ENCODE measurements around the gene FBXW8.

The FBXW8 gene

GRCh38 chr12:116916714-116917114, 6.0 kb downstream of the FBXW8 start (continued):
- no peak for TF ChIP-seq ZBTB49 (tag by site-specific recombination; IDR thresholded peaks at IDR 0.05; ENCODE audit: low read depth)
- TF ChIP-seq ZNF704 (tag by site-specific recombination; IDR thresholded peaks at IDR 0.05): no peak
- TF ChIP-seq ZNF391 (tag by site-specific recombination; IDR thresholded peaks at IDR 0.05; ENCODE audit: borderline replicate concordance, low read depth): peak; percentile 90; the same call in 1 of the 2 replicates
- TF ChIP-seq ZNF585B (tag by site-specific recombination; IDR thresholded peaks at IDR 0.05): no peak
- peak; percentile 77 for TF ChIP-seq EGR2 (tag by site-specific recombination; IDR thresholded peaks at IDR 0.05; ENCODE audit: low read depth)
- no peak for TF ChIP-seq PRDM6 (tag by site-specific recombination; IDR thresholded peaks at IDR 0.05)
- TF ChIP-seq ZNF518A (tag by site-specific recombination; conservative IDR thresholded peaks at IDR 0.05; ENCODE audit: low read depth): peak; percentile 48
- TF ChIP-seq ZNF529 (tag by site-specific recombination; IDR thresholded peaks at IDR 0.05; ENCODE audit: insufficient replicate concordance): no peak
- no peak for TF ChIP-seq ZNF341 (tag by site-specific recombination; IDR thresholded peaks at IDR 0.05; ENCODE audit: low read depth)
- peak; percentile 94 for TF ChIP-seq ZNF2 (tag by site-specific recombination; IDR thresholded peaks at IDR 0.05)
- peak; percentile 89 for TF ChIP-seq KLF10 (tag by site-specific recombination; IDR thresholded peaks at IDR 0.05)
- peak; percentile 99 for TF ChIP-seq ZFP37 (tag by site-specific recombination; IDR thresholded peaks at IDR 0.05)
- peak; percentile 25; the same call in 1 of the 2 replicates for TF ChIP-seq REST (tag by site-specific recombination; IDR thresholded peaks at IDR 0.05)
- peak; percentile 72; the same call in 1 of the 2 replicates for TF ChIP-seq GFI1B (tag by site-specific recombination; IDR thresholded peaks at IDR 0.05)
- TF ChIP-seq MZF1 (tag by site-specific recombination; IDR thresholded peaks at IDR 0.05; ENCODE audit: borderline replicate concordance): no peak; the same call in 1 of the 2 replicates
- TF ChIP-seq ZNF366 (tag by site-specific recombination; conservative IDR thresholded peaks at IDR 0.05): peak; percentile 75
- TF ChIP-seq ZNF580 (tag by site-specific recombination; IDR thresholded peaks at IDR 0.05): peak; percentile 97
- TF ChIP-seq ZNF433 (tag by site-specific recombination; IDR thresholded peaks at IDR 0.05; ENCODE audit: low read depth): no peak
- TF ChIP-seq ZNF626 (tag by site-specific recombination; IDR thresholded peaks at IDR 0.05): no peak
- TF ChIP-seq ZNF560 (tag by site-specific recombination; IDR thresholded peaks at IDR 0.05; ENCODE audit: borderline replicate concordance): no peak
- 0 out of 2 replicates have a peak, but pooled peaks have one; percentile 36 for TF ChIP-seq ZNF133 (tag by site-specific recombination; IDR thresholded peaks at IDR 0.05)
- TF ChIP-seq ATF2 (tag by site-specific recombination; IDR thresholded peaks at IDR 0.05; ENCODE audit: low read depth): peak; percentile 81
- TF ChIP-seq HOXD13 (CRISPR knock-in tag; IDR thresholded peaks at IDR 0.05; ENCODE audit: borderline replicate concordance): no peak
- TF ChIP-seq TCF7L2 (IDR thresholded peaks at IDR 0.05; ENCODE audit: borderline replicate concordance, low read depth, low read length): no peak
